Dermis blood vessel endothelial cell (primary cell): Measurements from ENCODE around the gene RIN3. TPM values are rescaled to one million over a fixed set of nuclear protein-coding genes. Genes with fewer than 3 reads are reported as not detected.

Experiments
- DNase-seq: peaks from one replicate; pipeline ENCODE4 v3.0.0; 2010
- total RNA-seq: library from RNA; depleted of rRNA; stranded (reverse); fragments of >200 nt; gene quantifications from 2 replicates; pipeline ENCODE4 v1.2.3, GENCODE V29; 2014

RIN3 gene
- total RNA-seq, 1 donor from 2014 or later = 11.1 TPM

DNA sequence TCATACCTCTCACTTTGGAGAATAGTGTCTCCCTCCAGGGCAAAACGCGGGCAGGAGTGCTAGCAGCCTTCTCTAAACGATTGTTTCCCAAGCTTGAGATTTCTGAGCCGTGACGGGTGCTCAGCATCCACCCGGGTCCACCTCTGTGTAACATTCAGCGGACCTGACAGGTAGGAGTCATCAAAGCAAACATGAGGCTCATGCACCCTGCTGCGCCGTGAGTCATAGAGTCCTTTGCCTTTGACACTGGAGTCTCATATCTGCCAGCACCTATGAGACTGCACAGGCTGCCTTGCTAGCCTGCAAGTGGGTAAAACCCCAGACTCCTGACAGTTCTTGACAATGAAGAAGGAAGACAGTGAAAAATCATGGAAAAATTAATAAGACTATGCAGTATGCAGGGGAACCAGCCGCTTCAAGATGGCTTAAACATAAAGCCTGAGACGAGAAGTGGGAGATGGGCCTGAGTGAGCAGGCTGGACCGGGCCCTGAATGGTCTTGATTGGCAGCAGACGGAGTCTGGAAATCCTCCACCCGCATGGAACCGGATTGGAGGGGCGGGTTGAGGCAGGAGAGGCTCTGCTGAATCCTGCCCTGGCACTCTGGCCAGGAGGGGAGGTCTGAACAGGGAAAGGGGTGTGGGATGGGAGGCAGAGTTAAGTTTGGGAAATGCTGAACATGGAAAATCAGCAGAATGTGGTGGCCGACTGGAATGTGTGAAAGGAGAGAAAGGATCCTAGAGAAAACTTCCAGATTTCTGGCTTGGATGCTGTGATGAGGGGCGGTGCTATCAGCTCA is 180.6 kb downstream of the RIN3 start:
- peak; percentile 12 for DNase-seq

DNA sequence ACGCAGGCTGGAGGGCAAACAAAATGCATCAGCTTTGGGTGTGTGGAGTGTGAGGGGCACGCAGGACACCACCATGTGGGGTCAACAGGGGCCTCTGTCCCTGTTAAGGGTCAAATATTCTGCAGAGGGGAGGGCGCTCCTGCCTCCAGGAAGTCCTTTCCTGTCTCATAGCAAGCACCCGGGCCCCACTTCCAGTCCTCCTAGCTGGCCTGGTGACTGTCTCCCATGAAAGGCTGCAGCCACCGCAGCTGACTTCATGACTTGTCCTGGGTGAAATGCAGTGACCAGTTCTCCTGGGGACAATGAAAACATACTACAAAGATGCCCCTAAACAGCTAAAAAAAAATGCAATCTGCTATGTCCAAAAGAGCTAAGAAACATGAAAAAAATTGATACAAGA is 181.2 kb downstream of the RIN3 start:
- no peak for DNase-seq

DNA sequence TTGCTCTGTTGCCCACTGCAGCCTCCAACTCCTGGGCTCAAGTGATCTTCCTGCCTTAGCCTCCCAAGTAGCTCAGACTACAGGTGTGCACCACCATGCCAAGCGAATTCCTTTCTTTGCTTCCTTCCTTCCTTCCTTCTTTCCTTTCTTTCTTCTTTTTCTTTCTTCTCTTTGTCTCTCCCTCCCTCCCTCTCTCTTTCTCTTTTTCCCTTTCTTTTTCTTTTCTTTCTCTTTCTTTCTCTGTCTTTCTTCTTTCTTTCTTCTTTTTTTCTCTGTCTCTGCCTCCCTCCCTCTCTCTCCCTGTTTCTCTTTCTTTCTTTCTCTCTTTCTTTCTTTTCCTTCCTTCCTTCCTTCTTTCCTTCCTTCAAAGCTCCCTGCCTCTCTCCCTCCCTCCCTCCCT is 182.0 kb downstream of the RIN3 start:
- no peak for DNase-seq

DNA sequence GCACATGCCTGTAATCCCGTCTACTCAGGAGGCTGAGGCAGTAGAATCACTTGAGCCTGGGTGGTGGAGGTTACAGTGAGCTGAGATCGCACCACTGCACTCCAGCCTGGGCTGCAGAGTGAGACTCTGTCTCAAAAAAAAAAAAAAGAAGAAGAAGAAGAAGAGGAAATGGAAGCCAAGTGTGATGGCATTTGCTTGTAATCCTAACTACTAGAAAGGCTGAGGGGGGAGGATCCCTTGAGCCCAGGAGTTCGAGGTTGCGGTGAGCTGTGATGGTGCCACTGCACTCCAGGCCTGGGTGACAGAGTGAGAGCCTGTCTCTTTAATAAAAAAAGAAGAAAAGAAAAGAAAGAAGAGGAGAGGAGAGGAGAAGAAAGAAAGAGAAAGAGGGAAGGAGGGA is 182.8 kb downstream of the RIN3 start:
- DNase-seq = no peak

DNA sequence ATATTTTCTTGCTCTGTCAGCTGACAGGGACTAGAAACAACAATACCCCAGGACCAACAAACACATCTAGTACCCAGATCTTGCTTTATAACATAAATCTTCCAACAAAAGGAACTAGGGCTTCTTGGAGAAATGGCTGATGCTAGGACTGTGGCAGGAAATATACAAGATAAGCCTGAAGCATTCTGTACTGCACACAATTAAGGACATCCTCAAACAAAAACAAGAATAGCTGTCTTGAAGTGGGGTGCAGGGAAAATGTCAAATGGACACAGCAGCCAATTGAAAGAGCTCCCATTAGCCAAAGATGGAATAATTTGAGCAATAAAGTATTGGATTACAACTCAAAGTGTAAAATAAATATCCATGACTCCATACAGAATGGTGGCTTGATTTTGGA is 184.8 kb downstream of the RIN3 start:
- no peak for DNase-seq

DNA sequence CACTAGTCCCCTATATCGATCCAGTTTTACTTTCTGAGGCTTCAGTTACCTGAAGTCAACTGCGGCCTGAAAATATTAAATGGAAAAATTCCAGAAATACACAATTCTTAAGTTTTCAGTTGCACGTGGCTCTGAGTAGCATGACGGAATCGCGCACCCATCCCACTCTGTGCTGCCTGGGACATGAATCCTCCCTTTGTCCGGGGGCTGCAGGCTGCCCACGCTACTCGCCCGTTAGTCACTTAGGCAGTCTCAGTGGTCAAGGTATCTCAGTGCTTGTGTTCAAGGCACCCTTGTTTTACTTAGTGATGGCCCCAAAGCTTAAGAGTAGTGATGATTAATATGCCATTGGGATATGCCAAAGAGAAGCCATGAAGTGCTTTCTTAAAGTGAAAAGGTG is 188.2 kb downstream of the RIN3 start:
- no peak for DNase-seq

DNA sequence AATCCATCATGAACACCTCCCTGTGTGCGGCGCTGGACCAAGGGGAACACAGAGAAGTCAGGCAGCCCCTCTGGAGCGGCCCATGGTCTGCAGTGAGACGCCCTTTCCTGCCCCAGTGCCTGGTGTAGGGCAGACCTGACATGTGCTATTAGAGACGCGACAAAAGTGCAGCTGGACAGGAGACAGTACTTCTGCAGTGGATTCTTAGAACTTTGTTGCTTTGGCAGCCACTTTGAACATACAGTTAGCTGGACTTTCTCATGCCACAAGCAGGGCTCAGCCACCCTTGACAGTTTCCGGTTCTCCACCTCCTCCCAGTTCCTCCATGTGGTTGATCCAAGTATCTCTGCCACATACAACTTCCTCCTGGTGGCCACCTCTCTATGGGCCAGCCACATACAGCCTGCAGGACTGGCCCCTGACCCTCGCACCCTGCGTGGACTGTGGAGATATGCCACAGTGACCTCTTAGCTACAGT is 188.9 kb downstream of the RIN3 start:
- no peak for DNase-seq

DNA sequence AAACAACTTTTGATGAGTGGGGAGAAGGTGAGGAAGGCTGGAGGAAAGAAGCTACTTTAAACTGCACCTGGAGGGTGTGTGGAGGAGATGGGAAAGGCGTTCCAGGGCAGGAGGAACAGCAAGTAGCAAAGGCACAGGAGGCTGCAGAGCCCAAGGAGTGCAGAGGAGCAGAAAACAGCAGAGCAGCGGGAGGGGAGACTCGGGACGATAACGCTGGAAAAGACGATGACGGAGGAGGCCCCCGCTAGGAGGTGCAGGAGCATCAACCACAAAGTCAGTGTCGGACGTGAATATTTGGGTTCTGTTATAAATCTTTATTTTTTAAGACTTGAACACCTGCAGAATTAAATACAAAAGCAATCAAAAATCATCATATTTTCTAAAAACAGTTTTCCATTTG is 189.9 kb downstream of the RIN3 start:
- no peak for DNase-seq

DNA sequence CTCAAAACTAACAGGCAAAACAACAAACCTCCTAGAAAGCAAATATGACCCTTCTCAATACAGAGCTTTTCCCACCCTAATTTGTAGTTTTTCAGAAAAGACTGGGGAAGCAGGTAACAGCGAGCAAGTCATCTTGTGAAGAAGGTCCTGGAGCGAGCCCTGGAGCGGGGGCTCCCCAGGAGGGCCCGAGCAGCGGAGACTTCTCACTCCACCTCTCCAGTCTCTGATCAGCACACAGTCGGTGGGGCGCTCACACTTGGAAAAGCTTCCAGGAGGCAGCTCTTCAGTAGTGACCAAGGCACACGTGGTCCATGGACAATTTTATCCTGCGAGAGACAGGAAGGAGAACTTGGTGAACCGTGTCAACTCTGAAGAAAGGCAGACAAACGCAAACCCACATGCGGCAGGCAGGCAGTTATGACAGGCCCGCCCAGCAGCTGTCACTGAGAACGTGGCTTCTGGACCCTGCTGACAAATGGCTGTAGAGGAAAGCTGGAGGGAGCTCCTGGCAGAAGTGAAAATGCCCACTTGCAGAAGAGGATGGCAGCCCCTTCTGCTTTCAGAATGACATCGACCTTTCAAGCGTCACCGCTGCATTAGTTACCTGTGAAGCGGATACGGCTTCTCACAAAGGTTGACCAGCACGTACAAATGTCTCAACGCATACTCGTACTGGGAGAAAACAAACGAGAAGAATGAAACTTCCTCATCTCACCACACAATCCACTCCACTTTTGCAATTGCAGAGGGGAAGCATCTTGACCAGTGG is 190.6 kb downstream of the RIN3 start:
- DNase-seq = no peak

DNA sequence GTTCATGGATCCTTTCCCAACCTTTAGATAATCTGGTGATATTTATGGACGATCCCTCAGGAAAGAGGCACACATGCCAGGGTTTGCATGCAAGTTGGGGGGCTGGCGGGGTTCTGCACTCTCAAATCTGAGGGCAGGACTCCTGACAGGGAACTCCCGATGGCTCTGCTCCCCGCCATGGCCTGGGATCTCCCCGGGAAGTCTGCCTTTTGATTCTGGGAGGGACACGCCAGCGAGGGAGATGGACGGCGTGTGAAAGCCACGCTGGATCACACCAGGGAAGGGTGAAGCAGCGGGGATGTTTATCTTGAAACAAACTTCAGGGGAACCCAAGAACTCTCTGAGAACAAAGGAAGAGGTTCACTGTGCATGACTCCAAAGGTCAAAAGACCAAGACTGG is 191.2 kb downstream of the RIN3 start:
- DNase-seq = no peak

DNA sequence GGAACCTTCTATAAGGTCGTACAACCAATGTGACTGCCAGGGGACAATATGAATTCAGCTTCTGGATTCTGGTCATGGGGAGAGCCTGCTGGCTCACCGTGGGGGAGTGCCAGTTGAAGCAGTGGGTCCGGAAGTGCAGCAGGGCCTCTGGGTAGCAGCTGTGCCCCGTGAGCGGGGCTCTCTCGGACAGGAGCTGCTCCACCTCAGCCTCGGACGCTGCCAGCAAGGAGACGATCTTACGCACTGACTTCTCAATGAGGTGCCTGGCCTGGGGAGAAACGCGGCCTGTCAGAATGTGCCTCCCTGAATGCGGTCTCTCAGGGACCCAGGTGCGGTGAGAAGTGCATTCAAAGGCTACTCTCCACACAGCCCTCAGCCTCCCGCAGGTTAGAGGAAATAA is 192.8 kb downstream of the RIN3 start:
- DNase-seq = no peak

DNA sequence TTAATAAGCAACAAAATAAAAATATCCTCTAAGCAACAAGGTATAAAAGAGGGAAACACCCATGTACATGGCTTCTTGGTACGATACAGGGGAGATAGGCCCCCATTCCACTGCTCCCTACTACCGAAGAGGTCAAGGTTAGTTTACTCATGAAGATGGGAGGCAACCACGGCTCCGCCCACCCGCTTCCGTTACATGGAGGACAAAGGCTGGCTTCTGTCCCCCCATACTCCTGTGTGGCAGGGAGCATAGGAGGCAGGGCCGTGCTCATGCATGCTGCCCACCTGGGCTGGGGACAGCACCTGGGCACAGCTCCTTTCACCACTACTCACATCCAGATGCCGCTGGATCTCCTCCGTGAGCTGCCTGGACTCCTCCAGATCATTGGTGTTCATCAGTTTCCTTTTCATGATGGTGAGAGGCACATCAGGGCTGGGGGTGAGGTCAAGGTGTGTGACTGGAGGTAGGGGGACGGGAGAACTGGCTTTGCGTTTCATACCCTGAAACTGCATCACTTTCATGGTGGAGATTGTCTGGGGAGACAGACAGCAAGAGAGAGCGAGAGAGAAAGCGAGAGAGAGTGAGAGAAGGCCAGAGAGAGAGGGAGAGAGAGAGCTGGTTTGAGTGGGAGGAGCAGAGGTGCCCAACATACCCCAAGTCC is 195.9 kb downstream of the RIN3 start:
- no peak for DNase-seq

DNA sequence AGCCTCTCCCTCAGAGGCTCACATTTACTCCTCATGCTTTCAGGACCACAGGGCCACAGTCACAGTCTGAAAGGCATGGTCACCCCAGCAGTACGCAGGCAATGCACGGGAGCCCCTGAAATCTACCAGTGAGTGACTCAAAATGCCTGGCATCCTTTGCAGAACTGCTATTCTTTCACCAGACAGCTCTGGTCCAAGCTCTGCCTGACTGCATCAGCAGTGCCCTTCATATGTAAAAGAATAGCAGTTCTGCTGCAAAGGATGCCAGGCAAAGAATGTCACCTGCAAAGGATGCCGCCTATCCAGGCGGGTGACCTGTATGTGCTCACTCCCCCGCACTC is 196.4 kb downstream of the RIN3 start:
- no peak for DNase-seq

DNA sequence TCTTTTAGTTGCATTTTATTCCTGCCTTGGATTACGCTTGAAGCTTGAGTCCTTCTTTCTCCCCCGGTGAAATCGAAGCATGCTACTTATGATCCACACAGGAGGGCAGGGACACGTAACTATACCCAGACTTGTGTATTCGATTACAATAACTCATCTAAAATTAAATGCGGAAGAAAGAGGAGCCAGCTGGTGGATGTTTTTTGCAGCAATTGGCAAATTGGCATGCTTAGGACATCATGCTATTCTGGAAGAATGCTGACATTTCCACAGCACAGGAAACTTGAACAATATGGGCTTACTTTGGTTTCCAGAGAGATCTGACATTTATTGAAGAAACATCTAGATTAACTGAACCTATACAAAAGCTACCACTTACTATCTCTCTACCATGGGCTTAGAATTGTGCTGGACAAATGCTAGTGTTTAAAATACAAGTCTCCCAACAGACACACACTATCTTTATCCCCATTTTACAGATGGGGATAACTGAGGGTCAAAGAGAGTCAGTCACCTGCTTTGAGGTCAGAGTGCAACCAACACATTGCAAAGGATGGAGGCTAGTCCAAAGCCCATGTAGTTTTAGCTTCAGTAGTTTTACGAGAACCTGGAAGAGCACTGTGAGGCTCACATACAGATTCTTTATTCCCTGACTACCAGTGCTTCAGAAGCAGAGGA is 198.5 kb downstream of the RIN3 start:
- no peak for DNase-seq

DNA sequence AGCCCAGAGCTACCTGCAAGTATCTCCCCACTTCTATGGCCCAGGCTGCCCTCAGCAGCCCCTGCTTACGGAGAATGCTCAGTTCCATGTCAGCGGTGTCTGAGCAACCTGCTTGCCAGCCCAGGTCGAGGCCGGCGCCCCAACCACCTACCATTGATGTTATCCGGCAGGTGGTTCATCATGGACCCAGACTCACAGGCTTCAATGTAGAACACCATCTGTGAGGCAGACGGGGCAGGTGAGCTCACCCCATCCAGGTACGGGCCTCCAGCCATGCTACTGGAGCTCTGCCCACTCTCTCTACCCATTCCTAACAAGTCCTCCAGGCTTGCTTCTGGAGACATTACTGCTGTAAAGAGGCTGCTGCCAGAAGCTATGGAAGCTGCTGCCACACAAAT is 199.1 kb downstream of the RIN3 start:
- no peak for DNase-seq

DNA sequence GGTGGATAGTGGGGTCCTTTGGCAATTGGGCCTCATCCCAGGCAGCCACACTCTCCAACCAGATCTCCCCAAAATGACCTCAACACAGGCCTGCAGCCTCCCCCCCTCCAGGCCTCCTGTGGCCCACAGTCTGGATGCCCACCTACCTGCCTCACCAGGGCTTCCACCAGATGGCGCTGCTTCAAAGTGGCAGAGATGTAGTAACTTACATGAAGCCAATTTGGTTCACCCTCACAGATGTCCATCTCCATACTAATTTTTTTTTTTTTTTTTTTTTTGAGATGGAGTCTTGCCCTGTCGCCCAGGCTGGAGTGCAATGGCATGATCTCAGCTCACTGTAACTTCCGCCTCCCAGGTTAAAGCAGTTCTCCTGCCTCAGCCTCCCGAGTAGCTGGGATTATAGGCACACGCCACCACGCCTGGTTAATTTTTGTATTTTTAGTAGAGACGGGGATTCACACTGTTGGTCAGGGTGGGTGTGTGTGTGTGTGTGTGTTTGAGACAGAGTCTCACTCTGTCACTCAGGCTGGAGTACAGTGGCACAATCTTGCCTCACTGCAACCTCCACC is 201.2 kb downstream of the RIN3 start:
- DNase-seq = peak; percentile 88

DNA sequence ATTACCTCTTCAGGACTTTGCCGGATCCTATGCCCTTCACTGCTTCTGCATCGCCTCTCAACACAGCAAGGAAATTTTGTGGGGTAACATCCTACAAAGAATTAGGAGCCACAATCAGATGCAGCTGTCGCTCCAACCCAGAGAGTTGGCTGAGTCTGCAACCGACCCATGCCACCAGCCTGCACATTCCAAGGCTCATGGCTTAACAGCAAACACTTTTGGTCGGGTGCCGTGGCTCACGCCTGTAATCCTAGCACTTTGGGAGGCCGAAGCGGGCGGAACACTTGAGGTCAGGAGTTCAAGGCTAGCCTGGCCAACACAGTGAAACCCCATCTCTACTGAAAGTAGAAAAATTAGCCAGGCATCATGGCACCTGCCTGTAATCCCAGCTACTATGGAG is 202.6 kb downstream of the RIN3 start:
- DNase-seq = no peak

DNA sequence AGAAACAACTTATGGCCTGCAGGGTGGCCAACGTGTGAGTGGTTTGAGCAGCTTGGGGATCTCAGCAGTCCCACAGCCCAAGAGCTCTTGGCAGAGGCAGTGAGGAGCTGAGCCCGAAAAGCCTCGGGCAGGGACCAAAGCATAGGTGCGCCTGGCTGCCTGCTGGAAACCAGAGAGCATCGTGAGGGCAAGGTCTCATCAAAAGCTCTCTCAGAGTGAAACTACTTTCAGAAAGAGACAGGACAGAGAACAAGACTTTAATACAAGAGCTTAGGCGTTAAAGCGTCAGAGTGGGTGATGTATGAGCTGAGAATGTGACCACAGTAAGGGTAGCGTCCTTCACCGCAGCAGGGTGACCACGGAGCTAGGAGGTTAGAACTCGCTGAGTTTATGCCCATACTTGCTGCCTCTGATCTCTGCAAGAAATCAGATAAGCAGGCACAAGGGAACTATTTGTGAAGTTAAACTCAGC is 204.0 kb downstream of the RIN3 start:
- no peak for DNase-seq

DNA sequence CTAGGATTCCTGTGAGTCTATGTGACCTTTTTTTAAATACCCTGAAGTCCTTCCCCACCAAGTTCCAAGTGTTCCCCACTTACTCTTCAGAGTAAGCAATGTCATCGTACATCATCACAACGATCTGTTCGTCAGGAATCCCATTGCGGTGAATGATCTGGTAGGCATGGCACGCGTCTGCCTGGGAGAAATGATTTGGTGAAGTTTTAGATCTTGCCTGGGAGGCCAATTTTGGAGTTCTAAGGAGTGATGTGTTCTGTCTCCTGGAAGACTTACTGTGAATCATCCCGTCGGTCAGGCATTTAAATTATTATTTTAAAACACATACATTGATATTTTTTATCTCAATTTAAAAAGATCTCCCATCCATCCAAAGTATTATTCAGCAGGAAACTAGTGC is 205.1 kb downstream of the RIN3 start:
- DNase-seq = no peak

DNA sequence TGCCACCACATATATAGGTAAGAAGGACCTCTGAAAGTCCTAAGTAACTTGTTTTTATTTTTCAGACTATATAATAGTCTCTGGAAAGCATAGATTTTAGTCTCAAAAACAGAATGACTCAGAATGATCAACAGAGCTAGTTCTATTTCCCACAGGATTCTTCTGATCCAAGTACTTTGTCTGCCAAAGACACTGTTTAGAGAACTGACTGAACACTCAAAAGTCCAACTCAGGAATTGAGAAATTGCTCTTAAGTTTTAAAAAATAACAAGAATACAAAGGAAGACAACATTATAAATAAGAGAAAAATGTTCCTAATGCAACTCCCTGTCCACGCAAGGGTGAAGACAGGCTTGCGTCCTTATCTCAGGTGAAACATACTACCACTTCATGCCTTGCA is 205.8 kb downstream of the RIN3 start:
- DNase-seq = no peak

DNA sequence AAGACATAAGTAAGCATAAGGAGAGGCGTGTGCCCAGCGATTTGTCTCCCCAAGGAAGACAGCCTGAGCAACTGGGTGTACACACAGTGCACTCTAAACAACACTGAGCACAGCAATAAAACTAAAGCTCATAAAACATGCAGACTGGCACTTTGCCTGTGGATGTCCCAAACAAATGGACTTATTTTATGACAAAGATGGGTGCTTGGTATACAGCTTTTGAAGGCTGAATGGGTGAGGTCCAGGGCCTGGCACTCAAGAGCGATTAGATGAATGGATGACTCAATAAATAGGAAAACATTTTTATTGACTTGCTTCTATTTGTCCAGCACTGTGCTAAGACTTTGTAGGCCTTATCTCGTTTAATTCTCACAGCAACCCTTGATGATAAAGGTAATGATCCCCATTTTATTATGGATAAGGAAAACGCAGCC is 206.3 kb downstream of the RIN3 start:
- no peak for DNase-seq

DNA sequence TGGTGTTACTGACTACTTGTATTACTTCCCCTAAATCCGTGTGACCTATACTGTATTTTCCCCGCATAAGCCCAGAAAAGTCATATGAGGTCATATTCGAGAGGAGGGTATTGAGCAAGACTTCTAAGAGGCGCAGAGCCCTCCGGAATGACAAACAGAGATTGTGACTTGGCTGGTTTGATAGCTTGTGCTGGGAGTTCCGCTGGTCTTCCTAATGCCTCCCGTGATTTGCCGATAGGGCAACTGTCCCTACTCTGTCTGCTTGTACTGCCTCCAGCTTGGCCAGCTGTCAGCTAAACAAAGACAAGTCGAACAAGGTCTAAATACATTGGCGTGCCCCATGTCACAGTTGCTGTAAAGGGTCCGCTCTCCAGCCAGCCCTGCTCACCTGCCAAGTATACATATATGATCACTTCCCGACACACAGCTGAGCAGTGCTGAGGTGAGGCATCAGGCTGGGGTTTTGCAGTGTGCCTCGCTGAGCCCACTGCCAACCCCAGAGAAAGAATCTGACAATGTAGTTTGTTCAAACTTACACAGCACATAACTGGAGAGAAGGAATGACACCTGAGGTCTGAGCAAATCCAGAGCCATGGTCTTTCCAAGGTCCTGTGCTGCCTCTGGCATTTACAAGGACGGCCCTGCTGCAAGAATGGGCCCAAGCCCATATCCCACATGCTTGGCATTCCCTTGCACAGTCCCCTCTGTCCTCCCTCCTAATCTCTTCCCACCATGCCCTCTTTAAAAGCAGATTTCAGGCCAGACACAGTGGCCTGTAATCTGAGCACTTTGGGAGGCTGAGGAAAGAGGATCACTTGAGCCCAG is 211.1 kb downstream of the RIN3 start:
- no peak for DNase-seq
